Keratinocyte (primary cell): ENCODE measurements around the gene ZNF836. TPM values are rescaled to one million over a fixed set of nuclear protein-coding genes. Genes with fewer than 3 reads are reported as not detected.

ENCODE experiments used
- DNase-seq: peaks from one replicate; pipeline ENCODE4 v3.0.0-alpha.2; 2011; ENCODE audit warnings: low read depth, missing footprints, low spot score
- FAIRE-seq: peaks from 2 replicates; lab custom pipeline; 2011; peaks lifted over from hg19 to GRCh38; lab: Jason Lieb, UNC
- H2AFZ ChIP-seq: 2 replicates; pipeline ENCODE4 v1.6.0; 2012; ENCODE audit warnings: low read length, control low read depth, inconsistent platforms; ENCODE audit not compliant: control insufficient read depth
- H3K27ac ChIP-seq: 2 replicates; pipeline ENCODE4 v1.5.1; 2011; ENCODE audit warnings: low read length; ENCODE audit not compliant: control insufficient read depth, insufficient read depth
- H3K27me3 ChIP-seq: 3 replicates; pipeline ENCODE4 v1.6.0; 2011; ENCODE audit warnings: low read length; ENCODE audit not compliant: control insufficient read depth, insufficient read depth; ENCODE audit errors: extremely low read depth
- H3K36me3 ChIP-seq, 2 experiments: 2 replicates in 1 of 2; 3 replicates in 1 of 2; pipeline ENCODE4 v1.5.1; 2011; ENCODE audit warnings: low read length in 2 of 2, mild to moderate bottlenecking in 1 of 2; ENCODE audit not compliant: control insufficient read depth in 2 of 2, insufficient read depth in 2 of 2; ENCODE audit errors: extremely low read depth in 1 of 2
- H3K4me1 ChIP-seq: 3 replicates; pipeline ENCODE4 v1.5.1; 2011; ENCODE audit warnings: low read length; ENCODE audit not compliant: control insufficient read depth, insufficient read depth; ENCODE audit errors: extremely low read depth
- H3K4me2 ChIP-seq: 3 replicates; pipeline ENCODE4 v1.6.0; 2011; ENCODE audit warnings: low read depth, low read length; ENCODE audit not compliant: control insufficient read depth, insufficient read depth; ENCODE audit errors: extremely low read depth
- H3K4me3 ChIP-seq, 3 experiments: fragments of 200-600 bp in 1 of 3; sonication (generic) in 1 of 3; 2 replicates in 2 of 3; 3 replicates in 1 of 3; pipeline ENCODE4 v1.5.1; 2011 to 2016; ENCODE audit warnings: low read length in 3 of 3, mild to moderate bottlenecking in 3 of 3, control low read depth in 2 of 3, inconsistent platforms in 1 of 3, low read depth in 1 of 3, mixed read lengths in 1 of 3, mixed run types in 1 of 3, moderate library complexity in 1 of 3; ENCODE audit not compliant: control insufficient read depth in 2 of 3, insufficient read depth in 2 of 3; ENCODE audit errors: extremely low read depth in 1 of 3
- H3K79me2 ChIP-seq: 2 replicates; pipeline ENCODE4 v1.6.0; 2012; ENCODE audit warnings: low read length; ENCODE audit not compliant: control insufficient read depth, insufficient read depth
- H3K9ac ChIP-seq: 3 replicates; pipeline ENCODE4 v1.6.0; 2011; ENCODE audit warnings: low read length; ENCODE audit not compliant: control insufficient read depth, insufficient read depth; ENCODE audit errors: extremely low read depth
- H3K9me1 ChIP-seq: 3 replicates; pipeline ENCODE4 v1.6.0; 2011; ENCODE audit warnings: low read length; ENCODE audit not compliant: control insufficient read depth, insufficient read depth; ENCODE audit errors: extremely low read depth
- H3K9me3 ChIP-seq: 2 replicates; pipeline ENCODE4 v1.5.1; 2012; ENCODE audit warnings: low read depth, low read length; ENCODE audit not compliant: control insufficient read depth
- H4K20me1 ChIP-seq: 3 replicates; pipeline ENCODE4 v1.6.0; 2011; ENCODE audit warnings: low read length; ENCODE audit not compliant: control insufficient read depth, insufficient read depth; ENCODE audit errors: extremely low read depth
- CTCF ChIP-seq, 3 experiments: IDR thresholded peaks in 1 of 3; conservative IDR thresholded peaks in 1 of 3; optimal IDR thresholded peaks in 1 of 3; 2 replicates in 2 of 3; 3 replicates in 1 of 3; pipeline versions ENCODE3 to v1.5.1; 2011; ENCODE audit warnings: low read length in 3 of 3, mild to moderate bottlenecking in 3 of 3, moderate library complexity in 2 of 3, control low read depth in 1 of 3, inconsistent platforms in 1 of 3; ENCODE audit not compliant: insufficient read depth in 2 of 3; ENCODE audit errors: extremely low read depth in 1 of 3
- EZH2 ChIP-seq: IDR thresholded peaks from one replicate; pipeline ENCODE4 v1.6.1; 2012; ENCODE audit warnings: inconsistent platforms, mild to moderate bottlenecking, low read length, moderate library complexity
- dilution Hi-C: fragments of 300-500 bp; cut with MboI; formaldehyde crosslinking; loops from one replicate; pipeline ENCODE4 v1.7.0; 2020; ENCODE audit warnings: low sequenced_read_pairs; ENCODE audit not compliant: extremely low pct_ligation_motif_present
- polyA plus RNA-seq, 5 experiments: library from polyadenylated mRNA; depleted of rRNA in 3 of 5; stranded (reverse) in 3 of 5; stranded (forward) in 1 of 5; unstranded in 1 of 5; fragments of >200 nt; gene quantifications; 1 replicate in 1 of 5; 2 replicates in 3 of 5; 3 replicates in 1 of 5; pipeline versions ENCODE4 v1.2.1 to v1.2.3, GENCODE V29; 2011 to 2012; ENCODE audit warnings: missing spikeins in 2 of 5, low read depth in 1 of 5, low replicate concordance in 1 of 5

The ZNF836 gene
- polyA plus RNA-seq, 1 donor (not counting 4 experiments of a cell fraction or from before 2014, with no cell fraction given), result 5.0 TPM

GRCh38 chr19:52142001-52142595 lies 29.3 kb downstream of the ZNF836 start:
- FAIRE-seq (peak; percentile 39), DNase-seq (peak; percentile 95)
- H3K4me3 ChIP-seq, result no peak overlapping the region
- no peaks in the 10 kb centered on the region for H4K20me1 ChIP-seq
- no peaks in the 10 kb centered on the region for H3K9me1 ChIP-seq
- dilution Hi-C loops, result no loop called here
- H3K27ac ChIP-seq, result peak overlapping the region; percentile 51
- peaks cover 9% of the 10 kb centered on the region for H3K9me3 ChIP-seq
- peaks cover 22% of the 10 kb centered on the region for H3K4me1 ChIP-seq
- TF ChIP-seq EZH2, result no peak
- TF ChIP-seq CTCF (optimal IDR thresholded peaks at IDR 0.05 in 1 of 3, IDR thresholded peaks at IDR 0.05 in 1 of 3, conservative IDR thresholded peaks at IDR 0.05 in 1 of 3; ENCODE audit: extremely low read depth in 1 of 3, insufficient read depth in 2 of 3, low read length in 3 of 3), result no peak
- no peaks in the 10 kb centered on the region for H3K36me3 ChIP-seq
- no peak overlapping the region for H3K9ac ChIP-seq
- H2AFZ ChIP-seq, result no peak overlapping the region
- H3K4me2 ChIP-seq, result peak overlapping the region; percentile 59
- H3K79me2 ChIP-seq, result peaks cover 17% of the 10 kb centered on the region
- H3K27me3 ChIP-seq, result no peaks in the 10 kb centered on the region

GRCh38 chr19:52141203-52141602 lies 30.2 kb downstream of the ZNF836 start:
- H3K4me2 ChIP-seq, result no peak overlapping the region
- H3K27me3 ChIP-seq, result no peaks in the 10 kb centered on the region
- H3K4me1 ChIP-seq, result peaks cover 22% of the 10 kb centered on the region
- dilution Hi-C loops, result no loop called here
- H3K9me1 ChIP-seq, result no peaks in the 10 kb centered on the region
- H2AFZ ChIP-seq, result no peak overlapping the region
- TF ChIP-seq EZH2, result no peak
- no peak for TF ChIP-seq CTCF (optimal IDR thresholded peaks at IDR 0.05 in 1 of 3, IDR thresholded peaks at IDR 0.05 in 1 of 3, conservative IDR thresholded peaks at IDR 0.05 in 1 of 3; ENCODE audit: extremely low read depth in 1 of 3, insufficient read depth in 2 of 3, low read length in 3 of 3)
- H3K79me2 ChIP-seq, result peaks cover 23% of the 10 kb centered on the region
- H3K9ac ChIP-seq, result no peak overlapping the region
- no peaks in the 10 kb centered on the region for H3K36me3 ChIP-seq
- no peaks in the 10 kb centered on the region for H4K20me1 ChIP-seq
- H3K4me3 ChIP-seq, result no peak overlapping the region
- no peak overlapping the region for H3K27ac ChIP-seq
- DNase-seq (no peak), FAIRE-seq (no peak)
- H3K9me3 ChIP-seq, result peaks cover 5% of the 10 kb centered on the region
